ENCODE measurements around the gene ZMAT3. TPM values are rescaled to one million over a fixed set of nuclear protein-coding genes. Genes with fewer than 3 reads are reported as not detected.

Gene ZMAT3
- total and polyA plus RNA-seq, 2 of the 8 experiments (the other 6 are each of a cell fraction or from before 2014, with no cell fraction given) = 5.0 to 9.2 TPM

DNA sequence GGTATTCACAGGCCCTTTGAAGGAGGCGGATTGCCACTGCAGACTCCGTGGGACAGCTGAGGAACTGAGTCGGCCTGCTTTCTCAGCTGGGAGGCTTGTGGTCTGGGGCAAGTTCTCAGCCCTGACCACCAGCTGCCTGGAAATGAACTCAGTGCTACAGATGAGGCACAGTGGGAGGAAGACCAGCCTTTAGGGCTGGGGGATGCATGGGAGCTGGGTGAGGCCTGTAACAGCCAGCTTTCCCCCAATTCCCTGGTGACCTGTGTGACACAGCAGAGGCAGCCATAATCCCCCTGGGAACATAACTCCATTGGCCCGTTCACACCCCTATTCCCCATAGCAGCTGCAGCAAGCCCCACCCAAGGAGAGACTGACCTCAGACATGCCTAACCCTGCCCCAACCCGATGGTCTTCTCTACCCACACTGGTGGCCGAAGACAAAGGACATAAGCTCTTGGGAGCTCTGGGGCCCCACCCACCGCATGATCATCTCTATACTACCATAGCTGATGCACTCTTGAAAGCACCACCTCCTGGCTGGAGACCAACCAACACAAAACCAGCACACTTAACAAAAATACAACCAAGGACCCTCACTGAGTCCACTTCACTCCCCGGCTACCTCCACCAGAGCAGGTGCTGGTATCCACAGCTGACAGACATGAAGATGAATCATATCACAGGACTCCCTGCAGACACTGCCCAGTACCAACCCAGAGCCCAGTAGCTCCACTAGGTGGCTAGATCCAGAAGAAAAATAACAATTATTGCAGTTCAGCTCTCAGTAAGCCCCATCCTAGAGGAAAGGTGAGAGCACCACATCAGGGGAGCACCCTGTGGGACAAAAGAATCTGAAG is 24.9 kb downstream of the ZMAT3 start:
- no peak overlapping the region for H3K23ac ChIP-seq (ENCODE audit: insufficient read length)
- no peak overlapping the region for H4K5ac ChIP-seq (ENCODE audit: insufficient read length, low read depth, low read length)
- H4K20me1 ChIP-seq (replicated peaks in 1 of 2; ENCODE audit: control insufficient read depth in 1 of 2, insufficient read depth in 2 of 2, low read length in 2 of 2) = no peaks in the 10 kb centered on the region
- no peak overlapping the region for H3K4me3 ChIP-seq (ENCODE audit: extremely low read depth in 1 of 4, insufficient read depth in 2 of 4, low read depth in 3 of 4, low read length in 4 of 4)
- H3K4ac ChIP-seq (replicated peaks; ENCODE audit: insufficient read length, low read depth, low read length) = no peak overlapping the region
- H2BK20ac ChIP-seq (ENCODE audit: low read length) = no peak overlapping the region
- 89% methylated on average over 8 of the region's 8 CpGs; no CpG with 5 or more reads in 1 of the 2 experiments for WGBS, 2 experiments (ENCODE audit: extremely low coverage in 1 of 2, insufficient coverage in 1 of 2, insufficient read length in 1 of 2, insufficient replicate concordance in 2 of 2, low coverage in 1 of 2, low lambda C conversion rate in 2 of 2, missing lambda C conversion rate in 1 of 2)
- H3K9me3 ChIP-seq (ENCODE audit: insufficient read depth in 2 of 2, low read depth in 1 of 2, low read length in 1 of 2) = no peaks in the 10 kb centered on the region
- no peaks in the 10 kb centered on the region for H3K79me1 ChIP-seq (ENCODE audit: low read depth, low read length)
- H2AFZ ChIP-seq (ENCODE audit: low read length) = no peak overlapping the region
- H3K4me2 ChIP-seq (ENCODE audit: insufficient read depth in 1 of 2, low read depth in 2 of 2, low read length in 2 of 2) = no peak overlapping the region
- CTCF ChIA-PET (ENCODE audit: partially characterized antibody) = interaction anchor here (0.9 to 1.5 kb wide), 4 partner anchors 16 to 275 kb away, joined by 3 to 6 read pairs (median 4); no protein-coding TSS in a partner anchor
- no peak for DNase-seq (ENCODE audit: low read depth in 1 of 2, low spot score in 2 of 2)
- H3K27ac ChIP-seq (ENCODE audit: low read depth, low read length) = no peak overlapping the region
- no peak overlapping the region for H2AK5ac ChIP-seq (ENCODE audit: low read depth, low read length)
- H4K8ac ChIP-seq (ENCODE audit: extremely low read depth, insufficient read depth, low read length) = no peak overlapping the region
- no peak overlapping the region for H2BK15ac ChIP-seq (ENCODE audit: low read length)
- H3K56ac ChIP-seq (replicated peaks; ENCODE audit: insufficient read length, low read depth, low read length) = no peak overlapping the region
- no peak overlapping the region for H2BK5ac ChIP-seq (ENCODE audit: low read depth, low read length)
- no peaks in the 10 kb centered on the region for H3K36me3 ChIP-seq (ENCODE audit: control insufficient read depth in 2 of 4, insufficient read depth in 4 of 4, low read length in 3 of 4)
- FAIRE-seq = no peak
- no peak overlapping the region for H2BK120ac ChIP-seq (replicated peaks; ENCODE audit: low read depth, low read length)
- H3K27me3 ChIP-seq (replicated peaks in 1 of 4; ENCODE audit: control insufficient read depth in 3 of 4, extremely low read depth in 1 of 4, insufficient read depth in 3 of 4, low read length in 3 of 4) = no peaks in the 10 kb centered on the region
- no peak overlapping the region for H3K14ac ChIP-seq (ENCODE audit: insufficient read length)
- no peak overlapping the region for H3K9ac ChIP-seq (replicated peaks in 1 of 4; ENCODE audit: extremely low read depth in 1 of 4, low read depth in 3 of 4, low read length in 3 of 4)
- POLR2A ChIA-PET (ENCODE audit: partially characterized antibody) = no interaction called here
- H3K23me2 ChIP-seq (ENCODE audit: low read depth, low read length) = no peaks in the 10 kb centered on the region
- H2BK12ac ChIP-seq (ENCODE audit: low read depth, low read length) = no peak overlapping the region
- no peak overlapping the region for H3K18ac ChIP-seq (ENCODE audit: extremely low read depth, low read length)
- no peak overlapping the region for H4K91ac ChIP-seq (replicated peaks; ENCODE audit: insufficient read length, low read length)
- H3K79me2 ChIP-seq (ENCODE audit: control insufficient read depth in 1 of 2, insufficient read depth in 2 of 2, low read length in 2 of 2) = no peaks in the 10 kb centered on the region; a peak in 1 of 4 replicates
- no peaks in the 10 kb centered on the region for H3K4me1 ChIP-seq (replicated peaks in 1 of 4; ENCODE audit: control insufficient read depth in 3 of 4, insufficient read depth in 4 of 4, low read length in 3 of 4)
- TF ChIP-seq RAD21 (IDR thresholded peaks at IDR 0.05 in 1 of 2, conservative IDR thresholded peaks at IDR 0.05 in 1 of 2; ENCODE audit: low read depth in 2 of 2, low read length in 2 of 2) = no peak
- no peak for TF ChIP-seq TAF7 (optimal IDR thresholded peaks at IDR 0.05; ENCODE audit: borderline replicate concordance, low read depth, low read length)
- TF ChIP-seq YY1 (IDR thresholded peaks at IDR 0.05; ENCODE audit: low read depth, low read length) = no peak
- TF ChIP-seq TCF12 (IDR thresholded peaks at IDR 0.05; ENCODE audit: low read depth, low read length) = no peak
- no peak for TF ChIP-seq POU5F1 (IDR thresholded peaks at IDR 0.05; ENCODE audit: low read depth, low read length)
- TF ChIP-seq USF2 (IDR thresholded peaks at IDR 0.05; ENCODE audit: low read length) = no peak
- no peak for TF ChIP-seq POLR2A (IDR thresholded peaks at IDR 0.05; ENCODE audit: control extremely low read depth in 1 of 2, low read depth in 2 of 2, low read length in 2 of 2)
- no peak for TF ChIP-seq HDAC6 (IDR thresholded peaks at IDR 0.05; ENCODE audit: low read depth, low read length)
- no peak for TF ChIP-seq BRCA1 (IDR thresholded peaks at IDR 0.05; ENCODE audit: low read depth, low read length)
